H1 (cell line): ENCODE data around the gene GPR15. TPM values are rescaled to one million over a fixed set of nuclear protein-coding genes. Genes with fewer than 3 reads are reported as not detected.

Experiments used
- CTCF ChIA-PET: fragments of 300-600 bp; sonication (Branson Sonifier 250); formaldehyde crosslinking; loops from one replicate; lab custom pipeline; 2021; ENCODE audit not compliant: partially characterized antibody; lab: Charles Lee
- POLR2A ChIA-PET: fragments of 300-600 bp; sonication (Branson Sonifier 250); formaldehyde crosslinking; loops from one replicate; lab custom pipeline; 2021; ENCODE audit warnings: inconsistent platforms; ENCODE audit not compliant: partially characterized antibody; lab: Charles Lee
- DNase-seq, 2 experiments: peaks; one replicate each; pipeline versions ENCODE4 v3.0.0 to v3.0.0-alpha.2; 2010 to 2022; ENCODE audit warnings: low spot score in 2 of 2, low read depth in 1 of 2, mixed read lengths in 1 of 2
- FAIRE-seq: peaks from 2 replicates; lab custom pipeline; 2011; peaks lifted over from hg19 to GRCh38; lab: Jason Lieb, UNC
- H2AFZ ChIP-seq: 2 replicates; pipeline ENCODE4 v1.8.1; 2012; ENCODE audit warnings: low read length, inconsistent platforms
- H2AK5ac ChIP-seq: 2 replicates; pipeline ENCODE4 v1.6.1; 2013; ENCODE audit warnings: low read depth, low read length
- H2BK120ac ChIP-seq: replicated peaks from 2 replicates; pipeline ENCODE3; 2013; ENCODE audit warnings: low read depth, low read length, inconsistent platforms
- H2BK12ac ChIP-seq: 2 replicates; pipeline ENCODE4 v1.6.1; 2013; ENCODE audit warnings: low read depth, low read length
- H2BK15ac ChIP-seq: 2 replicates; pipeline ENCODE4 v1.6.1; 2013; ENCODE audit warnings: low read length
- H2BK20ac ChIP-seq: 2 replicates; pipeline ENCODE4 v1.6.1; 2013; ENCODE audit warnings: low read length
- H2BK5ac ChIP-seq: 2 replicates; pipeline ENCODE4 v1.6.1; 2013; ENCODE audit warnings: low read depth, low read length
- H3K14ac ChIP-seq: 2 replicates; pipeline ENCODE4 v1.6.1; 2013; ENCODE audit warnings: inconsistent platforms; ENCODE audit not compliant: insufficient read length
- H3K18ac ChIP-seq: 2 replicates; pipeline ENCODE4 v1.6.1; 2013; ENCODE audit warnings: low read length; ENCODE audit errors: extremely low read depth
- H3K23ac ChIP-seq: 2 replicates; pipeline ENCODE4 v1.6.1; 2013; ENCODE audit warnings: inconsistent platforms; ENCODE audit not compliant: insufficient read length
- H3K23me2 ChIP-seq: 2 replicates; pipeline ENCODE4 v1.6.1; 2013; ENCODE audit warnings: low read depth, low read length
- H3K27ac ChIP-seq: 2 replicates; pipeline ENCODE4 v1.6.1; 2011; ENCODE audit warnings: low read depth, low read length, inconsistent platforms
- H3K27me3 ChIP-seq, 4 experiments: replicated peaks in 1 of 4; 1 replicate in 1 of 4; 2 replicates in 3 of 4; pipeline versions ENCODE4 v1.6.1 to v1.8.1; 2011 to 2013; ENCODE audit warnings: low read length in 3 of 4, mild to moderate bottlenecking in 3 of 4, inconsistent platforms in 2 of 4, mixed read lengths in 2 of 4, moderate library complexity in 1 of 4; ENCODE audit not compliant: control insufficient read depth in 3 of 4, insufficient read depth in 3 of 4; ENCODE audit errors: extremely low read depth in 1 of 4
- H3K36me3 ChIP-seq, 4 experiments: 2 replicates each; pipeline versions ENCODE4 v1.6.1 to v1.8.1; 2011 to 2013; ENCODE audit warnings: mild to moderate bottlenecking in 4 of 4, low read length in 3 of 4, moderate library complexity in 2 of 4, control low read depth in 1 of 4, inconsistent platforms in 1 of 4; ENCODE audit not compliant: insufficient read depth in 4 of 4, control insufficient read depth in 2 of 4
- H3K4ac ChIP-seq: replicated peaks from 2 replicates; pipeline ENCODE3; 2013; ENCODE audit warnings: low read length, low read depth, mixed read lengths, inconsistent platforms; ENCODE audit not compliant: insufficient read length
- H3K4me1 ChIP-seq, 4 experiments: replicated peaks in 1 of 4; 1 replicate in 1 of 4; 2 replicates in 3 of 4; pipeline versions ENCODE4 v1.6.1 to v1.8.1; 2011 to 2013; ENCODE audit warnings: low read length in 3 of 4, inconsistent platforms in 2 of 4, mixed read lengths in 1 of 4; ENCODE audit not compliant: insufficient read depth in 4 of 4, control insufficient read depth in 3 of 4
- H3K4me2 ChIP-seq, 2 experiments: 2 replicates each; pipeline versions ENCODE4 v1.6.1 to v1.8.1; 2011 to 2013; ENCODE audit warnings: low read depth in 2 of 2, low read length in 2 of 2, control low read depth in 1 of 2, inconsistent platforms in 1 of 2, mild to moderate bottlenecking in 1 of 2; ENCODE audit not compliant: insufficient read depth in 1 of 2
- H3K4me3 ChIP-seq, 4 experiments: fragments of 200-600, 300-600 bp in 1 of 4; sonication (generic), shearing (Covaris generic), sonication (Bioruptor Twin) in 1 of 4; 2 replicates each; pipeline versions ENCODE4 v1.5.1 to v1.8.1; 2011 to 2016; ENCODE audit warnings: low read length in 4 of 4, low read depth in 3 of 4, control low read depth in 2 of 4, inconsistent platforms in 2 of 4, mild to moderate bottlenecking in 2 of 4, mixed read lengths in 1 of 4, moderate library complexity in 1 of 4; ENCODE audit not compliant: insufficient read depth in 2 of 4; ENCODE audit errors: extremely low read depth in 1 of 4
- H3K56ac ChIP-seq: replicated peaks from 2 replicates; pipeline ENCODE3; 2013; ENCODE audit warnings: low read depth, mild to moderate bottlenecking, mixed read lengths, low read length, inconsistent platforms; ENCODE audit not compliant: insufficient read length
- H3K79me1 ChIP-seq: 2 replicates; pipeline ENCODE4 v1.6.1; 2013; ENCODE audit warnings: low read depth, low read length, control low read depth
- H3K79me2 ChIP-seq, 2 experiments: 2 replicates each; pipeline versions ENCODE4 v1.6.1 to v1.8.1; 2012 to 2013; ENCODE audit warnings: low read length in 2 of 2, mild to moderate bottlenecking in 2 of 2, inconsistent platforms in 1 of 2; ENCODE audit not compliant: insufficient read depth in 2 of 2, control insufficient read depth in 1 of 2
- H3K9ac ChIP-seq, 4 experiments: replicated peaks in 1 of 4; 1 replicate in 1 of 4; 2 replicates in 3 of 4; pipeline versions ENCODE4 v1.6.1 to v1.8.1; 2011 to 2013; ENCODE audit warnings: low read depth in 3 of 4, low read length in 3 of 4, control low read depth in 2 of 4, mild to moderate bottlenecking in 2 of 4, moderate library complexity in 2 of 4, inconsistent platforms in 1 of 4; ENCODE audit errors: extremely low read depth in 1 of 4
- H3K9me3 ChIP-seq, 2 experiments: 2 replicates each; pipeline versions ENCODE4 v1.6.1 to v1.8.1; 2012 to 2013; ENCODE audit warnings: mild to moderate bottlenecking in 2 of 2, moderate library complexity in 2 of 2, control low read depth in 1 of 2, inconsistent platforms in 1 of 2, low read depth in 1 of 2, low read length in 1 of 2, mixed read lengths in 1 of 2; ENCODE audit not compliant: insufficient read depth in 2 of 2
- H4K20me1 ChIP-seq, 2 experiments: replicated peaks in 1 of 2; 2 replicates each; pipeline versions ENCODE3 to v1.8.1; 2011 to 2013; ENCODE audit warnings: inconsistent platforms in 2 of 2, low read length in 2 of 2, mild to moderate bottlenecking in 1 of 2; ENCODE audit not compliant: insufficient read depth in 2 of 2, control insufficient read depth in 1 of 2
- H4K5ac ChIP-seq: 2 replicates; pipeline ENCODE4 v1.6.1; 2013; ENCODE audit warnings: low read length, low read depth, mixed read lengths, inconsistent platforms; ENCODE audit not compliant: insufficient read length
- H4K8ac ChIP-seq: 2 replicates; pipeline ENCODE4 v1.8.0; 2013; ENCODE audit warnings: mild to moderate bottlenecking, moderate library complexity, low read length, inconsistent platforms; ENCODE audit not compliant: insufficient read depth; ENCODE audit errors: extremely low read depth
- H4K91ac ChIP-seq: replicated peaks from 2 replicates; pipeline ENCODE3; 2013; ENCODE audit warnings: low read length, mixed read lengths, inconsistent platforms; ENCODE audit not compliant: insufficient read length
- CBX8 ChIP-seq: fragments of 300-800, 300-1000 bp; sonication (generic); IDR thresholded peaks from 2 replicates; pipeline ENCODE4 v1.7.1; 2016; ENCODE audit warnings: low read depth, low read length, borderline replicate concordance
- EP300 ChIP-seq, 2 experiments: IDR thresholded peaks; 1 replicate in 1 of 2; 2 replicates in 1 of 2; pipeline ENCODE4 v1.6.1; 2011 to 2012; ENCODE audit warnings: low read depth in 2 of 2, low read length in 2 of 2, mild to moderate bottlenecking in 2 of 2, borderline replicate concordance in 1 of 2, inconsistent platforms in 1 of 2, moderate library complexity in 1 of 2
- KDM4A ChIP-seq: IDR thresholded peaks from one replicate; pipeline ENCODE4 v1.7.1; 2012; ENCODE audit warnings: low read depth, mild to moderate bottlenecking, moderate library complexity, low read length, inconsistent platforms; ENCODE audit not compliant: severe bottlenecking
- KDM5A ChIP-seq: fragments of 200-600 bp; IDR thresholded peaks from 2 replicates; pipeline ENCODE4 v1.7.1; 2012; ENCODE audit warnings: mild to moderate bottlenecking, low read length, inconsistent platforms, mixed read lengths
- SP2 ChIP-seq: IDR thresholded peaks from 2 replicates; pipeline ENCODE4 v1.6.1; 2012; ENCODE audit warnings: mild to moderate bottlenecking, low read length, inconsistent platforms
- TBP ChIP-seq: IDR thresholded peaks from 2 replicates; pipeline ENCODE4 v1.6.1; 2011; ENCODE audit warnings: low read depth, low read length, improper control_type of control experiment
- TCF12 ChIP-seq: IDR thresholded peaks from 2 replicates; pipeline ENCODE4 v1.6.1; 2011; ENCODE audit warnings: low read depth, mild to moderate bottlenecking, low read length
- TEAD4 ChIP-seq: IDR thresholded peaks from 2 replicates; pipeline ENCODE4 v1.6.1; 2012; ENCODE audit warnings: low read depth, low read length, inconsistent platforms, mixed read lengths
- WGBS, 2 experiments: shearing (Covaris generic) in 1 of 2; methylation state at CpG; one replicate each; pipeline versions ENCODE4 v1.1.6 to v1.1.7; 2013 to 2015; ENCODE audit warnings: low lambda C conversion rate in 2 of 2, mixed read lengths in 2 of 2, inconsistent platforms in 1 of 2, low coverage in 1 of 2, missing lambda C conversion rate in 1 of 2; ENCODE audit not compliant: insufficient replicate concordance in 2 of 2, insufficient coverage in 1 of 2, insufficient read length in 1 of 2; ENCODE audit errors: extremely low coverage in 1 of 2, missing lambda C conversion rate in 1 of 2; 5-methylcytosine and 5-hydroxymethylcytosine counted together
- polyA plus RNA-seq, 7 experiments: library from polyadenylated mRNA; depleted of rRNA in 3 of 7; stranded (reverse) in 5 of 7; unstranded in 2 of 7; fragments of >200 nt in 5 of 7; fragments of 200-250 nt in 2 of 7; gene quantifications; 1 replicate in 5 of 7; 2 replicates in 1 of 7; 4 replicates in 1 of 7; pipeline versions ENCODE4 v1.2.1 to v1.2.3, GENCODE V29; 2011 to 2013; ENCODE audit warnings: missing spikeins in 2 of 7, mixed read lengths in 2 of 7
- total RNA-seq: library from RNA; stranded (reverse); fragmentation: NEBNext Ultra II Directional; extraction: Animal tissue kit (Norgen Biotek cat#: 25700); gene quantifications from 2 replicates; pipeline ENCODE4 v1.2.1, GENCODE V29; 2021
- TF ChIP-seq, protein P1 (sequence below): IDR thresholded peaks from 2 replicates; pipeline ENCODE4 v1.6.1; 2011; ENCODE audit warnings: low read length, improper control_type of control experiment
- TF ChIP-seq, protein P2 (sequence below): IDR thresholded peaks from 2 replicates; pipeline ENCODE4 v1.6.1; 2012; ENCODE audit warnings: inconsistent platforms

GPR15 gene
- total and polyA plus RNA-seq, 2 of the 8 experiments (the other 6 are each of a cell fraction or from before 2014, with no cell fraction given), result not detected

DNA sequence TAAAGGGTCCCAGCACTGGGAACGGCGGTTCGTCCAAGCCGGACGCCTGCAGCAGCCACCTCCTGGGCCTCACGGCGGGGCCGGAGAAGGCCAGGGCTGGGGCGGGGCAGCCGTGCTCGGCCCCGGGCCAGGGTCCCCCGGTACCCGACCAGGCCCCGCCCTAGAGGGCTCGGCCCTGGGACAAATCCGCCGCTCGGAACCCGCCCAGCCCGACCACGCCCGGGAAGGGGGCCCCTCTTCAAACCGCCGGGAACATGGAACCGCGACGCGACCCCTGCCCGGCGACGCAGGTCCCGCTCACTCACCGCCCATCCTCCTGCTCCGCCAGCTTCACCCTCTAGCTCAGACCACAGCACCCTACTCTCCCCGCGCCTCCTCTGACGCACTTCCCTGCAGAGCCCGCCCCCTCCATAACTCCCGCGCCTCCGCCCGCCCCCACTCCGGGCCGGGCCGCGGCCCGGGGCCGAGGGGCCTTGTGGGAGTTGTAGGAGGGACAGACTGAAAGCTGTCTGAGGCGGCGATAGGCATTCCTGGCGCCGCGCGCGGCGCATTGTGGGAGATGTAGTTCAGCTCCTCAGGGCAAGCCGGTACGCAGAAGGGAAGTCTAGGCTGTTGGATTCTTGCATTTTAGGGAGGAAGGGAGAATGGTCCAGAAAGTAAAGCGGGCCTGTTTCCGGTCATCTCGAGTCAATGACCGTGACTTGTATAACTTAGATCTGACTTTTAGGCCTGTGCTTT lies 9.1 kb upstream of the GPR15 start, which contains the start of gene CLDND1:
Gene CLDND1, minus strand, starts transcription at position 359 of the 738 bp plus-strand sequence. CDS start 1,478 bp downstream, outside the sequence.
- Histone ChIP-seq H3K79me2 (peaks cover 8 to 40% of the 10 kb centered on the region in 2 experiments; a peak in 3 of 4 replicates), H4K8ac (peak within 1 kb of the TSS; percentile 77; the same call in 1 of the 2 replicates), H4K5ac (no peak within 1 kb of the TSS), H4K91ac (no peak within 1 kb of the TSS), H2AFZ (peak within 1 kb of the TSS; percentile 98), H4K20me1 (no peaks in the 10 kb centered on the region), H3K9me3 (no peaks in the 10 kb centered on the region), H3K4me2 (peak within 1 kb of the TSS; percentile 76 to 81), H3K4ac (no peak within 1 kb of the TSS), H2BK120ac (no peak within 1 kb of the TSS), H3K56ac (no peak within 1 kb of the TSS), H2BK20ac (no peak within 1 kb of the TSS), H3K27me3 (no peaks in the 10 kb centered on the region), H2BK5ac (peak within 1 kb of the TSS; percentile 54; the same call in 1 of the 2 replicates), H3K9ac (peak within 1 kb of the TSS; percentile 75 to 89 (median 81)), H2AK5ac (no peak within 1 kb of the TSS), H2BK15ac (no peak within 1 kb of the TSS), H3K23me2 (peaks cover 5% of the 10 kb centered on the region), H3K18ac (peak within 1 kb of the TSS; percentile 85), H3K23ac (no peak within 1 kb of the TSS), H2BK12ac (no peak within 1 kb of the TSS), H3K14ac (no peak within 1 kb of the TSS), H3K79me1 (peaks cover 3% of the 10 kb centered on the region), H3K27ac (peak within 1 kb of the TSS; percentile 88), H3K4me3 (peak within 1 kb of the TSS; percentile 73 to 98 (median 88)), H3K4me1 (peaks cover 0 to 3% (median 1%) of the 10 kb centered on the region in 4 experiments; a peak in 2 of 7 replicates), H3K36me3 (peaks cover 3 to 29% (median 6%) of the 10 kb centered on the region in 4 experiments; a peak in 5 of 8 replicates)
- FAIRE-seq (peak; percentile 69), DNase-seq (peak; percentile 90 to 91)
- POLR2A ChIA-PET, result interaction anchor here (1.2 to 1.8 kb wide), 2 partner anchors 11 to 70 kb away, joined by 5 read pairs; partner anchors contain the start of gene CPOX
- 3% methylated on average over 28 of the region's 63 CpGs; no CpG with 5 or more reads in 1 of the 2 experiments for WGBS, 2 experiments
- CTCF ChIA-PET, result interaction anchor here (1.0 to 1.4 kb wide), 2 partner anchors 75 to 80 kb away, joined by 3 to 4 read pairs; no protein-coding TSS in a partner anchor
- TF ChIP-seq CBX8 (no peak), KDM4A (peak; percentile 81), KDM5A (no peak), TBP (peak; percentile 73), SP2 (no peak), TCF12 (no peak), TEAD4 (peak; percentile 90), EP300 (IDR thresholded peaks at IDR 0.05; ENCODE audit: borderline replicate concordance in 1 of 2, low read depth in 2 of 2, low read length in 2 of 2) (no peak)
- TF ChIP-seq, protein P1, sequence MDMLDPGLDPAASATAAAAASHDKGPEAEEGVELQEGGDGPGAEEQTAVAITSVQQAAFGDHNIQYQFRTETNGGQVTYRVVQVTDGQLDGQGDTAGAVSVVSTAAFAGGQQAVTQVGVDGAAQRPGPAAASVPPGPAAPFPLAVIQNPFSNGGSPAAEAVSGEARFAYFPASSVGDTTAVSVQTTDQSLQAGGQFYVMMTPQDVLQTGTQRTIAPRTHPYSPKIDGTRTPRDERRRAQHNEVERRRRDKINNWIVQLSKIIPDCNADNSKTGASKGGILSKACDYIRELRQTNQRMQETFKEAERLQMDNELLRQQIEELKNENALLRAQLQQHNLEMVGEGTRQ, result no peak
- TF ChIP-seq, protein P2, sequence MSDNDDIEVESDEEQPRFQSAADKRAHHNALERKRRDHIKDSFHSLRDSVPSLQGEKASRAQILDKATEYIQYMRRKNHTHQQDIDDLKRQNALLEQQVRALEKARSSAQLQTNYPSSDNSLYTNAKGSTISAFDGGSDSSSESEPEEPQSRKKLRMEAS, result no peak
